ENCODE data around the gene GDI1.

DNA sequence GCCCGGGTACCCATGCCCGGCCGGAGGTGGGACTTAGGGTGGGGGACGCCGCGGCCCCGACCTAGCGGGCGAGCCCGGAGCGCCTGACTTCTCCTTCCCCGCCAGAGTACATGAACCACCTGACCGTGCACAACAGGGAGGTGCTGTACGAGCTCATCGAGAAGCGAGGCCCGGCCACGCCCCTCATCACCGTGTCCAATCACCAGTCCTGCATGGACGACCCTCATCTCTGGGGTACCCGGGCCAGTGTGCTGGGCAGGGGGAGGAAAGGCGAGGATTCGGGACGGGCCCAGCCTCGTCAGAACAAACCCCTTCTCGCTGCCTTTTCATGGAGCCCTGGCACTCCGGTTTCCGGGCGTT is 25.0 kb upstream of the GDI1 start:
- TF ChIP-seq, protein P1, sequence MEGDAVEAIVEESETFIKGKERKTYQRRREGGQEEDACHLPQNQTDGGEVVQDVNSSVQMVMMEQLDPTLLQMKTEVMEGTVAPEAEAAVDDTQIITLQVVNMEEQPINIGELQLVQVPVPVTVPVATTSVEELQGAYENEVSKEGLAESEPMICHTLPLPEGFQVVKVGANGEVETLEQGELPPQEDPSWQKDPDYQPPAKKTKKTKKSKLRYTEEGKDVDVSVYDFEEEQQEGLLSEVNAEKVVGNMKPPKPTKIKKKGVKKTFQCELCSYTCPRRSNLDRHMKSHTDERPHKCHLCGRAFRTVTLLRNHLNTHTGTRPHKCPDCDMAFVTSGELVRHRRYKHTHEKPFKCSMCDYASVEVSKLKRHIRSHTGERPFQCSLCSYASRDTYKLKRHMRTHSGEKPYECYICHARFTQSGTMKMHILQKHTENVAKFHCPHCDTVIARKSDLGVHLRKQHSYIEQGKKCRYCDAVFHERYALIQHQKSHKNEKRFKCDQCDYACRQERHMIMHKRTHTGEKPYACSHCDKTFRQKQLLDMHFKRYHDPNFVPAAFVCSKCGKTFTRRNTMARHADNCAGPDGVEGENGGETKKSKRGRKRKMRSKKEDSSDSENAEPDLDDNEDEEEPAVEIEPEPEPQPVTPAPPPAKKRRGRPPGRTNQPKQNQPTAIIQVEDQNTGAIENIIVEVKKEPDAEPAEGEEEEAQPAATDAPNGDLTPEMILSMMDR (IDR thresholded peaks at IDR 0.05) = no peak
- TF ChIP-seq POLR2A (IDR thresholded peaks at IDR 0.05) (no peak), EP300 (IDR thresholded peaks at IDR 0.05) (no peak), POLR2AphosphoS5 (IDR thresholded peaks at IDR 0.05) (peak; percentile 41 to 71 (median 61))

Measured in stomach (tissue), 4 donors.